Activated naive CD8-positive, alpha-beta T cell treated with anti-CD3 and anti-CD28 coated beads for 36 hours (primary cell): ENCODE measurements around the gene MTMR10. TPM values are rescaled to one million over a fixed set of nuclear protein-coding genes. Genes with fewer than 3 reads are reported as not detected.
A peak's percentile ranks its signal among the peaks of the same experiment; 100 is the strongest.

Experiments
- DNase-seq: peaks from one replicate; pipeline ENCODE4 v3.0.0; 2021
- H3K27ac Mint-ChIP-seq: one replicate; pipeline ENCODE4 v1.8.0; 2022; ENCODE audit warnings: mild to moderate bottlenecking, moderate library complexity, mixed read lengths
- H3K27me3 Mint-ChIP-seq: one replicate; pipeline ENCODE4 v1.8.0; 2022; ENCODE audit warnings: mild to moderate bottlenecking, mixed read lengths
- H3K36me3 Mint-ChIP-seq: one replicate; pipeline ENCODE4 v1.8.0; 2021; ENCODE audit warnings: mild to moderate bottlenecking, mixed read lengths
- H3K4me1 Mint-ChIP-seq: one replicate; pipeline ENCODE4 v1.8.0; 2021; ENCODE audit warnings: mixed read lengths
- H3K4me3 Mint-ChIP-seq: one replicate; pipeline ENCODE4 v1.8.0; 2022; ENCODE audit warnings: mild to moderate bottlenecking, moderate library complexity, mixed read lengths
- H3K9me3 Mint-ChIP-seq: one replicate; pipeline ENCODE4 v1.8.0; 2022; ENCODE audit warnings: mixed read lengths
- total RNA-seq, 2 experiments: library from RNA; stranded (reverse); gene quantifications; one replicate each; pipeline ENCODE4 v1.2.3, GENCODE V29; 2021

The MTMR10 gene
- total RNA-seq, 2 experiments from 2014 or later, result 13.6 to 15.6 TPM

DNA sequence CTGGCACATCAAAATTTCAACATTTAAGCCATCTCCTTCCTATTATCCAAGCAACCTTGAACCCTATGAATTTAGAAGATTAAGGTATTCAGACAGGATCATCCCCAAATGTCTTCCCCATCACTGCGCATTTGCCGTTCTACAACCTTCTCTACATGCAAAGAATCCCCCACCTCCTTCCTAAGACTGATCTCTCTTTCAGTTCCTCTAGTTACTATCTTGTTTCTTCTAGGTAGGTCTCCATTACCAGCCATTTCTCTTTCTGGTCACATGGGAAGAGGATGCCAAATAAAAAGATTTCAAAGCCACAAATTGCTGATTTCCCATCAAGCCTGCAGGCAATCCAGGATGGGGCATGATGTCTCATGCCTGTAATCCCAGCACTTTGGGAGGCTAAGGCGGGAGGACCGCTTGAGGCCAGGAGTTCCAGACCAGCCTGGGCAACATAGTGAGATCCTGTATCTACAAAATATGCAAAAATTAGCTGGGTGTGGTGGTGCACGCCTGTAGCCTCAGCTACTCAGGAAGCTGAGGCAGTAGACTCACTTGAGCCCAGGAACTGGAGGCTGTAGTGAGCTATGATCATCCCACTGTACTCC, 29.7 kb upstream of the MTMR10 start:
- no peaks in the 10 kb centered on the region for H3K36me3 Mint-ChIP-seq
- H3K27me3 Mint-ChIP-seq, result no peaks in the 10 kb centered on the region
- H3K4me3 Mint-ChIP-seq, result no peak overlapping the region
- H3K27ac Mint-ChIP-seq, result no peak overlapping the region
- no peaks in the 10 kb centered on the region for H3K4me1 Mint-ChIP-seq
- DNase-seq, result no peak
- H3K9me3 Mint-ChIP-seq, result no peaks in the 10 kb centered on the region

DNA sequence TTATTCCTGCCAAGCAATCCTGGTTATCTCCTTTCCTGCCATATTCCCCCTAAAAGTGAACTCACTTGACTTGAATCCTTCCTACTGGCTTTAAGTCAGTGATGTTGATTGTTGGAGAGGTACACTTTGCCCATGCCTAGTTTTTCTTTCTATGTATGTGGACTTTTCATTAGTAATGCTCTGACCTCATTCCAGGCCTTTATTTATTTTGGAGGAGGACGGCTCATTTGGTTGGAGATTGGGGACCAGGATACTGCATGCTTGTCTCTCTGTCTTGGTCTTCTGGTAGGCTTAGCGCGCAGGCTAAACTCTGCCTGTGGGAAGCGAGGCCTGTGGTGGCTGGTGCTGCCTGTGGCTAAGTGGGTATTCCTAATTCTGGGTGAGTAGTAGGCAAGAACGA, 29.1 kb upstream of the MTMR10 start:
- H3K27ac Mint-ChIP-seq, result no peak overlapping the region
- H3K9me3 Mint-ChIP-seq, result no peaks in the 10 kb centered on the region
- DNase-seq, result no peak
- H3K4me1 Mint-ChIP-seq, result peaks cover 2% of the 10 kb centered on the region
- no peaks in the 10 kb centered on the region for H3K36me3 Mint-ChIP-seq
- no peak overlapping the region for H3K4me3 Mint-ChIP-seq
- no peaks in the 10 kb centered on the region for H3K27me3 Mint-ChIP-seq

DNA sequence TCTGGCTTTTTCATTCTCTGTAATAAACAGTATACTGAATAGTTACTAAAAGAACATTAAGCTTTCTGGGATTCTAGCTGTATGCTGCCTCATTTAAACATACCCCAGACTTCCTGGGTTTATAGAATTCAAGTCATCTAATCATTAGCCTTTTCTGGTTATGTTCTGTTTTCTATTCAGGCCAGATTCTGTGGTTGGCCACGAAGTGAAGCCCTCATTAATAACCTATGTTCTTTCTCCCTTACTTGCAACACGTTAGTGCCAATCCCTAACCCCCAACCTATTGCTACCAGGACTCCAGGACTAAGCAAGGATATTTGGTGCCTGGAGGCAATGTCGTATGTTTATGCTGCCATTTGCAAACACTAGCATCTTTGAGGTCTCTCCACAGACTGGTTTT, 28.6 kb upstream of the MTMR10 start:
- Mint-ChIP-seq H3K27me3 (no peaks in the 10 kb centered on the region), H3K36me3 (no peaks in the 10 kb centered on the region), H3K27ac (no peak overlapping the region), H3K9me3 (no peaks in the 10 kb centered on the region), H3K4me1 (peaks cover 4% of the 10 kb centered on the region), H3K4me3 (no peak overlapping the region)
- DNase-seq, result no peak

DNA sequence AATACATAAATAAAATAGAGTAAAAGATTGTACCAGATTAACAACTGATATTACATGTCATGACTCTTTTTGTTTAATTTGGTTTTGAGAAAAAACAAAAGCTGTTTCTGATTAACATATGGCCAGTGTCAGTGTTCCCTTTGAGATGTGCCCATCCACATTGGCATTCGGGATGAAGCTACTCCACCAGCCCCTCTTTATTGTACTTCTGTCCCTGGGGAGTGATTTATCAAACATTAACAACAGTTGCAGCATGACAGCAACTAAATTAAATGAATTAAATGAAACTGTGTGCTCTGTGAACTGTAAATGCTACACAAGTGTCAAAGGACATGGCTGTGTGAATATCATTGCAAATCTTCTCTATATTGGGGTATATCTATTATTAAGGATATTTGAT, 25.9 kb upstream of the MTMR10 start:
- Mint-ChIP-seq H3K36me3 (peaks cover 8% of the 10 kb centered on the region), H3K9me3 (peaks cover 11% of the 10 kb centered on the region)
- no peak for DNase-seq

DNA sequence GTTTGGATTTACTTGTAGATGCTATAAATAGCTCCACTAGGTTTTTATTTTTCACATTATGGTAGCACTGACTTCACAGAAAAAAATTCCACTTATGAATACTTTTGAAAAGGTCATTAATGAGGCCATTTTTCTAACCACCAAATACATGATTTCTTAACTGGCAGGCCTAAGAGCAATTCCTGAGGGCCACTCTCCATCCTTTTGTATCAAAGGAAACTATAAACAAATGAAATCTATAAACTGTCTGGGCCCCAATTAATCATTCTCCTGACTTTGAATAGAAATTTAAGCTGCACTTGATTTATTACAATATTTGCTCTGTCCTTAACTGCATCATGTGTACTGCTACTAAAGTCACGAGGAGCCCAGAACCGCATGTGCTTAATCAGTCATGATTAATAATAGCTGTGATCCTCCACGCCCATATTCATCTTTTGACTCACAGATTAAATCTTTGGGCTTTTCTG, 25.1 kb upstream of the MTMR10 start:
- peaks cover 10% of the 10 kb centered on the region for H3K36me3 Mint-ChIP-seq
- peaks cover 18% of the 10 kb centered on the region for H3K4me1 Mint-ChIP-seq
- no peaks in the 10 kb centered on the region for H3K27me3 Mint-ChIP-seq
- DNase-seq, result no peak
- H3K27ac Mint-ChIP-seq, result no peak overlapping the region
- no peak overlapping the region for H3K4me3 Mint-ChIP-seq
- H3K9me3 Mint-ChIP-seq, result peaks cover 16% of the 10 kb centered on the region

More for the DNA sequence above, 25.9 kb upstream of the MTMR10 start:
- Mint-ChIP-seq H3K27me3 (no peaks in the 10 kb centered on the region), H3K27ac (no peak overlapping the region), H3K4me1 (peaks cover 18% of the 10 kb centered on the region), H3K4me3 (no peak overlapping the region)

DNA sequence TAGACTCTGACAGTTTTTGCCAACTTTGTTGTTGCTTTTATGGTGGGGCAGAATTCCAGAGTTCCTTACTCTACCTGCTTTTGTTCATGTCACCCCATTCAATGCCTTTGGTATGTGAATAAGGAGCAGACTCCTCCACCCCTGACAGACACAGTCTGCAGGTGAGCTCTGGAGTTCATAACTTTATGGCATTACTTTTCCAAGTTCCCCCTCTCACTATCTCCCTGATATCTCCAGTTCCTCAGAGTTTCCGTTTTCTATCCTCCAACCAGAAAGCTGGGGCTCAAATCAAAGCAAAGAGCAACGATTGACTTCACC, 23.1 kb upstream of the MTMR10 start:
- Mint-ChIP-seq H3K27me3 (no peaks in the 10 kb centered on the region), H3K4me1 (peaks cover 18% of the 10 kb centered on the region), H3K27ac (peak overlapping the region; percentile 43), H3K4me3 (no peak overlapping the region), H3K36me3 (peaks cover 10% of the 10 kb centered on the region), H3K9me3 (peaks cover 19% of the 10 kb centered on the region)
- no peak for DNase-seq

DNA sequence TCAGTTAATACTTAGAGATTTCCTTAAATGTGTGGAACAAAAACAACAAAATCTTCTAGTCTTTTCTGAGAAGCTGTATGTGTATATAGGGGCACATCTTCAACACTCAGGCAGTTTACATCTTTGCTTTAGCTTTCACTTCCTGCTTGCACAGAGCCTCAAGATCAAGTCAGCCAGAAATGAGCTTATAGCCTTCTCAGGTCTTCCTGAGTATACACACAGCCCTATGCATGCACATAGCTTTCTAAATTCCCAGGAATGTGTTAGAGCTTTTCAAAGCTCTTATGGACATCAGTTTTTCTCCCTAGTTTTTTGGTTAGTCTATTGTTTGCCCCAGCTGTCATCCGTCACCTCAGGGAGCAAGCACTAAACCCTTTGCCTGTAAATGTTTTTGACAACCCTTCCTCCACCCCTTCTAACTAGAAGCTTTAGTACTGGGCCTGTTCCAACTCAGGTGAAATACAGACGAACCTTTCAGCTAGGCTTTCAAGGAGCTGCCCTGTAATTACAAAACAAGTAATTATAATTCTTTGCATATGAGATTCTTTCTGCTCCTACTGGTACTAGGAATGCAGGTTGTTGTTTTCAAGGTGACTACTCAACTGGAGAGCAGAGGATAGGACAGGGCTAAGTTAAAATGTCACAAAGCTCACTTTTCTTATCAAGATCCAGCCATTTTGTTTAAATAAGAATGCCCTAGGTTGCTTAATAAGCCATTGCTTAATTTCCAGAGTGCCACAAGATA, 22.6 kb upstream of the MTMR10 start:
- H3K4me3 Mint-ChIP-seq, result no peak overlapping the region
- H3K36me3 Mint-ChIP-seq, result peaks cover 10% of the 10 kb centered on the region
- H3K27me3 Mint-ChIP-seq, result no peaks in the 10 kb centered on the region
- no peak for DNase-seq
- H3K27ac Mint-ChIP-seq, result peak overlapping the region; percentile 43
- peaks cover 20% of the 10 kb centered on the region for H3K9me3 Mint-ChIP-seq
- peaks cover 18% of the 10 kb centered on the region for H3K4me1 Mint-ChIP-seq

DNA sequence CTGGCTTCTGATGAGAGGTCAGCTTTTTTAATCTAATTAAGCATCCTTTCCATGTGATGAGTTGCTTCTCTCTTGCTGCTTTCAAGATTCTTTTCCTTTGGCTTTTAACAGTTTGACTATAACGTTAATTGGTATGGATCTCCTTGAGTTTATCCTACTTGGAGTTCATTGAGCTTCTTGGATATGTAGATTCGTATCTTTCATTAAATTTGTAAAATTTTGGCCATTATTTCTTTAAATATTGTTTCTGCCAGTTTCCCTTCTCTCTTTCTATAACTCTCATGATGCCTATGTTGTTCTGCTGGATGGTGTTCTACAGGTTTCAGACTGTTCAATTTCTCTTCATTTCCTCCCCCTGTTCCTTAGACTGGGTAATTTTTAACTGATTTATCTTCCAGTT, 21.0 kb upstream of the MTMR10 start:
- Mint-ChIP-seq H3K9me3 (peaks cover 20% of the 10 kb centered on the region), H3K4me3 (no peak overlapping the region), H3K27me3 (no peaks in the 10 kb centered on the region), H3K4me1 (peaks cover 18% of the 10 kb centered on the region), H3K36me3 (peaks cover 10% of the 10 kb centered on the region), H3K27ac (no peak overlapping the region)
- no peak for DNase-seq

DNA sequence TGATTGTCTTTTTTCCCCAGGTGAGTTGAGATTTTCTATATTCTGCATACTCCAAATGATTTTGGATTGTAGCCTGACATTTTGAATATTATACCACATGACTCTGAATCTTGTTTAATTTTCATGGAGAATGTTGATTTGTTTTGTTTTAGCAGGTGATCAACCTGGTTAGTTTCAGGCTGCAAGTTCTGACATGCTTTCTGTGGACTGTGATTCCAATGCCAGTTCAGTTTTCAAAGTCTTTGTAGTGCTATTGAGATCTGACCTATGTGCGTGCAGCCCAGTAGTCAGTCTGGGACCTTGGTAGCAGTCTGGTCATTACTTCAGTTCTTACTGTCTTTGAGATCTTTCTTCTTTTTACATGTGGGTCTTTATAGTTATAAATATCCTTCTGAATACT, 18.6 kb upstream of the MTMR10 start:
- DNase-seq, result no peak
- no peaks in the 10 kb centered on the region for H3K27me3 Mint-ChIP-seq
- peaks cover 21% of the 10 kb centered on the region for H3K4me1 Mint-ChIP-seq
- no peak overlapping the region for H3K27ac Mint-ChIP-seq
- H3K4me3 Mint-ChIP-seq, result no peak overlapping the region
- peaks cover 10% of the 10 kb centered on the region for H3K36me3 Mint-ChIP-seq
- H3K9me3 Mint-ChIP-seq, result peaks cover 20% of the 10 kb centered on the region

DNA sequence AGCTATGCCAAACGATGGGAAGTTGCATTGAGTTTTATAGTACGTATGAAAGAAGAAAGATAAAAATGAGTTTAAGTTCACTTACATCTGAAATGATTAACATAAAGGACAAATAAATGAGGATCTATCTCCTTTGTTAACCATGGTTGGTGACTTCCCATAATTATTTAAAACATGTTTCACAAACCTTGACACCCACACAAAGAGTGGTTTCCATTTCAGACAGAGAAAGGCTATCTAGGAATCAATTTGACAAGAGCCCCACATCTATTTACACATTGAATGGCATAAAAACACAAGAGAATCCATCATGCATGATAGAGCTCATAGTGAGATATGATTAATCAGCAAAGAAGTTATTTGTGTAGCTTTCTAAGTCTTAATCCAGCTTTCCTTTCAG, 14.2 kb upstream of the MTMR10 start:
- no peak overlapping the region for H3K4me3 Mint-ChIP-seq
- H3K36me3 Mint-ChIP-seq, result no peaks in the 10 kb centered on the region
- H3K9me3 Mint-ChIP-seq, result peaks cover 2% of the 10 kb centered on the region
- peaks cover 4% of the 10 kb centered on the region for H3K27me3 Mint-ChIP-seq
- no peak overlapping the region for H3K27ac Mint-ChIP-seq
- no peak for DNase-seq
- H3K4me1 Mint-ChIP-seq, result peaks cover 13% of the 10 kb centered on the region

DNA sequence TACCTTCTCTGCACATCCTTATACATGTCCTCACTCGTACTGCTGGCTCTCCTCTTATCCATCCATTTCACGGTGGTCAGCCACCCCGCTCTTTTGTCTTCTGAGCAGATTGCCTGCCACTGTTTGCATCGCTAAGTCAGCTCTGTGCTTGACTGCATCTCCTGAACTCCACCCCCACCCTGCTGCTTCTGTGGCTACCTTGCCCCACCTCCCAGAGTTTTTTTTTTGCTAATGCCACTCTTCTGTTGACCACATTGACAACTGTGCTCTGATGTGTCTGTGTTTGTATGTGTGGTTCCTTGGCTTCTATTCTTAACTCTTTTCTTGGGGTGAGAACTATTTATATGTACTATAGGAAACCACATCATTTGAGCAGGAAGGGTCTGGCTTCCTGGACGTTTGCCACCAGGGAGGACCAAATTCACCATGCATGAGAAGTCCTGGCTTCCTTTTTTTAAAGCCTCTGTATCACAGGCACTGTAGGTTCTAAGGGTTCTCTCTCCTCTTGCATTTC, 12.8 kb upstream of the MTMR10 start:
- Mint-ChIP-seq H3K27ac (no peak overlapping the region), H3K9me3 (peaks cover under 1% of the 10 kb centered on the region), H3K27me3 (peaks cover 4% of the 10 kb centered on the region), H3K4me3 (no peak overlapping the region), H3K4me1 (peaks cover 13% of the 10 kb centered on the region), H3K36me3 (no peaks in the 10 kb centered on the region)
- no peak for DNase-seq

DNA sequence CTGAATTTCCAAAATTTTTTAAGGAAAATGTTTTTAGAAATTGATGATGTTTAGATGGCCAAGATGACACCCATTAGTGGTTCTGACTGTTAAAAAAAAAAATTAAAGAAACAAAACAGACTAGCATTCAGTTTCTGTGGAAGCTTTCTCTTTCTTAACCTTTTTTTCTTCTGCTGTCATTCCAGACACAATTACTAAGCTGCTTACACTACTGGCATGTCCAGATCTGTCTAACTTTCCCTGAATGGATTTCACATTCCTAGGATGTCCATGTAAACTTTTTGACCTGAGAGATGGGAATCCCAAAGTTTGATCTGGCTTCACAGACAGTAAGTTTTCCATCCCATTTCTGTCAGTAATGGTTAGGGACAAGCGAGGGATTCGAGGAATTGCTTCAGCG, 10.3 kb upstream of the MTMR10 start:
- peaks cover 4% of the 10 kb centered on the region for H3K27me3 Mint-ChIP-seq
- H3K36me3 Mint-ChIP-seq, result no peaks in the 10 kb centered on the region
- no peak overlapping the region for H3K27ac Mint-ChIP-seq
- H3K4me3 Mint-ChIP-seq, result no peak overlapping the region
- peaks cover 13% of the 10 kb centered on the region for H3K4me1 Mint-ChIP-seq
- no peak for DNase-seq
- no peaks in the 10 kb centered on the region for H3K9me3 Mint-ChIP-seq

DNA sequence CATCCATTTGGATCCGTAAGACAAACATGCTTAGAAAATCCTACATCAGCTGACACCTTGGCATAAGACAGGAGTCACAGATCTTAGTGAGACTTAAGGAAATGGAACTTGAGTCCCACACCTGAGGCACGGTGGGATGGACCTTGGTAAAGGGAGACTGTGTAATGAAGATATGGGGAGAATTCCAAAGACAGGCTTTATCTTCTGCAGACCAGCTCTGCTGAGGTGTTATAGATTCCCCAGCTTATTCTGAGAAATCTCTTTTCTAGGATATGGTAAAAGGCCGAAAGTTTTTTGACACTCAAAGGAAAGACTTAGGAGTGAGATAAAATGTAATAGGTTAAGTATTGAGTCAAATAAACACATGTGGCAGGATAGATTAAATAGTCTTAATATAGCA, 8.3 kb upstream of the MTMR10 start:
- no peak overlapping the region for H3K27ac Mint-ChIP-seq
- H3K36me3 Mint-ChIP-seq, result no peaks in the 10 kb centered on the region
- peaks cover 6% of the 10 kb centered on the region for H3K4me1 Mint-ChIP-seq
- H3K9me3 Mint-ChIP-seq, result no peaks in the 10 kb centered on the region
- no peak overlapping the region for H3K4me3 Mint-ChIP-seq
- no peak for DNase-seq
- H3K27me3 Mint-ChIP-seq, result peaks cover 4% of the 10 kb centered on the region

DNA sequence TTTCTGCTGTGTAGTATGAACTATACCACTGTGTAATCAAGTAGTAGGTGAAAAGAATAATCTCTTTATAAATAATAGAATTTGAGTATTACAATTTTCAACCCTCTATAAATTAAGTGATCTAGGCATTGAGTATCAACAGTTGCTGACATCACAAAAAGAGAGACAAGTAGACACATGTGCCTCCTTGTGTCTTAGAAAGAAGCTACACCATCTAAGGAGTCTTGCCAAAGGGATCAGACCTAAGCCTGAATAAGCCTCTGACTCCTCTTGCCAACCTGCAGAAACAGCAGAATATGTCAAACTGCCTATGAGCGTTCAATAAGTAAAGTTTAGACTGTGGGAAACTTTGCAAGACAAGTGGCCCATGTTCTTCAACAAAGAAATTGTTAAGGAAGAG, 5.8 kb upstream of the MTMR10 start:
- no peak for DNase-seq
- Mint-ChIP-seq H3K27me3 (no peaks in the 10 kb centered on the region), H3K4me1 (peaks cover 2% of the 10 kb centered on the region), H3K9me3 (no peaks in the 10 kb centered on the region), H3K36me3 (no peaks in the 10 kb centered on the region), H3K4me3 (no peak overlapping the region), H3K27ac (no peak overlapping the region)

DNA sequence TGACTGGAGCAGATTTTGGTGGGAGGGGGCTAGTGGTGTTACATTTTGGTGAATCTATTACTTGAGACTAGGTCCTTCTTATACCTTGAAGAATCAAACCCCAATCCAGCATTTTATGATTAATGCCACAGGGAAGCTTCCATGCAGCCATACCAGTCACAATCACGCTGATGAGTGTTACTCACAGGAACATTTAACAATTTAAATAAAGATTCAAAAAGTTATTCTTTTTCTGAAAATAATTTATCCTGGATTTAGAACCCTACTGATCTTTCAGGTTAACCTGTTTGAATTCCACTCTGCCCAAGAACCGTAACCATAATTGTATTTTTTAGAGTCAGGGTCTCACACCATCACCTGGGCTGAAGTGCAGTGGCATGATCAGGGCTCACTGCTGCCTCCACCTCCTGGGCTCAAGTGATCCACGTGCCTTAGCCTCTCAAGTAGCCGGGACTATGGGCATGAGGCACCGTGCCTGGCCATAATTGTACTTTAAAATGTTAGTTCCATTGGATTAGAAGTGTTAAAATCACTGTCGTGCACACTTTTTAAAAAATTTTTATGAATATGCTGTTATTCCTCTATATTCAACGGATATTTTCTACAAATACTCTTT, 929 bp upstream of the MTMR10 start:
- H3K27me3 Mint-ChIP-seq, result no peaks in the 10 kb centered on the region
- no peaks in the 10 kb centered on the region for H3K9me3 Mint-ChIP-seq
- peak overlapping the region; percentile 72 for H3K27ac Mint-ChIP-seq
- H3K36me3 Mint-ChIP-seq, result peaks cover 4% of the 10 kb centered on the region
- DNase-seq, result no peak
- peak overlapping the region; percentile 85 for H3K4me3 Mint-ChIP-seq
- peaks cover 14% of the 10 kb centered on the region for H3K4me1 Mint-ChIP-seq
